SH-SY5Y (cell line): ENCODE measurements around the gene PPP3CA.

ENCODE experiments used
- GATA2 ChIP-seq: IDR thresholded peaks from 2 replicates; pipeline ENCODE4 v1.6.1; 2011; ENCODE audit warnings: mild to moderate bottlenecking, low read depth, low read length
- GATA3 ChIP-seq: IDR thresholded peaks from 2 replicates; pipeline ENCODE4 v1.6.1; 2011; ENCODE audit warnings: low read depth, mild to moderate bottlenecking, low read length, moderate library complexity

DNA sequence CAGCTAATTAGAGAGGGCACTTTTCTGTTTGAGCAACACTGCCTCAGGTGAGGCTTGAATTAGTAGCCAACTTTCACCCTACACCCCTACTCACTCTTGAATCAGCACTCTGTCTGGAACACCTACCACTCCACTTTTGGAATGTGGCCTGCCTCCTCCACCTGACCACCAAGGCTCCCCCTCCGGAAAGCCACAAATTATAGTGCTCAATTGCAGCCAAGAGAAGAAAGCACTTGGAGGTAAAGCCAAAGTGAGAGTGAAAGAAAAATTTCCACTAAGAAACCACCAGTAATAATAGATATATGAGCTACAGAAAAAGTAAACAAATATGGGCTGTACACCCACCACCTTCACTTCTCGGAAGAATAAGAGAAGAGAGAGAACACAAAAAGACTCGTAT lies 41.1 kb downstream of the PPP3CA start:
- TF ChIP-seq GATA2 (no peak), GATA3 (no peak)
